Gastroesophageal sphincter (tissue), 3 donors: ENCODE results near the gene PTPN6.

Experiments
- POLR2A ChIP-seq, 2 donors: fragments of 450-650 bp; IDR thresholded peaks; one replicate each; pipeline ENCODE4 v1.6.1; 2017; ENCODE audit warnings: antibody characterized with exemption in 2 of 2, mild to moderate bottlenecking in 2 of 2, moderate library complexity in 1 of 2
- TF ChIP-seq, protein P1 (sequence below), 4 experiments: fragments of 200-600 bp in 2 of 4; fragments of 450-650 bp in 2 of 4; sonication (generic) in 1 of 4; IDR thresholded peaks; one replicate each; pipeline ENCODE4 v1.5.1; 2017 to 2019; ENCODE audit warnings: antibody characterized with exemption in 4 of 4, mild to moderate bottlenecking in 2 of 4, moderate library complexity in 2 of 4

DNA sequence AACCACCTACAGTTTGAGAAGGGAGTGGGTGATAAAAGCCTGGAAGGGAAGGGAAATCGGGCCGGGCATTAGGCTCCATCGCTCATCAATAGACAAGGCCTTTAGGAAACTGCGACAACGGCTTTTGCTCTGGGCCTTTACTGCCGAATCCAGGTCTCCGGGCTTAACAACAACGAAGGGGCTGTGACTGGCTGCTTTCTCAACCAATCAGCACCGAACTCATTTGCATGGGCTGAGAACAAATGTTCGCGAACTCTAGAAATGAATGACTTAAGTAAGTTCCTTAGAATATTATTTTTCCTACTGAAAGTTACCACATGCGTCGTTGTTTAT lies 7.8 kb upstream of the PTPN6 start:
- TF ChIP-seq, protein P1, sequence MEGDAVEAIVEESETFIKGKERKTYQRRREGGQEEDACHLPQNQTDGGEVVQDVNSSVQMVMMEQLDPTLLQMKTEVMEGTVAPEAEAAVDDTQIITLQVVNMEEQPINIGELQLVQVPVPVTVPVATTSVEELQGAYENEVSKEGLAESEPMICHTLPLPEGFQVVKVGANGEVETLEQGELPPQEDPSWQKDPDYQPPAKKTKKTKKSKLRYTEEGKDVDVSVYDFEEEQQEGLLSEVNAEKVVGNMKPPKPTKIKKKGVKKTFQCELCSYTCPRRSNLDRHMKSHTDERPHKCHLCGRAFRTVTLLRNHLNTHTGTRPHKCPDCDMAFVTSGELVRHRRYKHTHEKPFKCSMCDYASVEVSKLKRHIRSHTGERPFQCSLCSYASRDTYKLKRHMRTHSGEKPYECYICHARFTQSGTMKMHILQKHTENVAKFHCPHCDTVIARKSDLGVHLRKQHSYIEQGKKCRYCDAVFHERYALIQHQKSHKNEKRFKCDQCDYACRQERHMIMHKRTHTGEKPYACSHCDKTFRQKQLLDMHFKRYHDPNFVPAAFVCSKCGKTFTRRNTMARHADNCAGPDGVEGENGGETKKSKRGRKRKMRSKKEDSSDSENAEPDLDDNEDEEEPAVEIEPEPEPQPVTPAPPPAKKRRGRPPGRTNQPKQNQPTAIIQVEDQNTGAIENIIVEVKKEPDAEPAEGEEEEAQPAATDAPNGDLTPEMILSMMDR (IDR thresholded peaks at IDR 0.05): no peak
- TF ChIP-seq POLR2A (IDR thresholded peaks at IDR 0.05): no peak
